ENCODE measurements around the gene SLC25A38. TPM values are rescaled to one million over a fixed set of nuclear protein-coding genes. Genes with fewer than 3 reads are reported as not detected.

Gene SLC25A38
- total RNA-seq, 1 donor from 2014 or later, result 34.4 TPM

- Mint-ChIP-seq H3K27me3 (ENCODE audit: low read depth, unreplicated experiment) (peaks cover 7% of the 10 kb centered on the region), H3K4me1 (ENCODE audit: low read depth, unreplicated experiment) (peaks cover 8% of the 10 kb centered on the region), H3K36me3 (ENCODE audit: low read depth, unreplicated experiment) (no peaks in the 10 kb centered on the region), H3K4me3 (ENCODE audit: unreplicated experiment) (no peak overlapping the region), H3K9me3 (ENCODE audit: unreplicated experiment) (no peaks in the 10 kb centered on the region), H3K27ac (ENCODE audit: unreplicated experiment) (no peak overlapping the region)
- no peak for FAIRE-seq
- no peak for DNase-seq (ENCODE audit: low read depth)
- Histone ChIP-seq H3K27ac (ENCODE audit: low read depth, low read length) (no peak overlapping the region), H3K4me1 (ENCODE audit: insufficient read depth, low read length) (no peaks in the 10 kb centered on the region), H2AFZ (ENCODE audit: low read depth, low read length) (no peak overlapping the region), H3K4me2 (ENCODE audit: low read length) (no peak overlapping the region), H3K79me2 (ENCODE audit: insufficient read depth, low read length) (no peaks in the 10 kb centered on the region), H3K9ac (ENCODE audit: low read length) (no peak overlapping the region), H3K4me3 (ENCODE audit: insufficient read depth, low read depth, low read length) (no peak overlapping the region), H3K9me3 (ENCODE audit: insufficient read depth, low read depth, low read length) (no peaks in the 10 kb centered on the region), H3K36me3 (ENCODE audit: insufficient read depth, low read length) (no peaks in the 10 kb centered on the region), H4K20me1 (ENCODE audit: insufficient read depth, low read length) (no peaks in the 10 kb centered on the region), H3K27me3 (ENCODE audit: insufficient read depth, low read length) (peaks cover 2% of the 10 kb centered on the region)
- TF ChIP-seq, protein P1, sequence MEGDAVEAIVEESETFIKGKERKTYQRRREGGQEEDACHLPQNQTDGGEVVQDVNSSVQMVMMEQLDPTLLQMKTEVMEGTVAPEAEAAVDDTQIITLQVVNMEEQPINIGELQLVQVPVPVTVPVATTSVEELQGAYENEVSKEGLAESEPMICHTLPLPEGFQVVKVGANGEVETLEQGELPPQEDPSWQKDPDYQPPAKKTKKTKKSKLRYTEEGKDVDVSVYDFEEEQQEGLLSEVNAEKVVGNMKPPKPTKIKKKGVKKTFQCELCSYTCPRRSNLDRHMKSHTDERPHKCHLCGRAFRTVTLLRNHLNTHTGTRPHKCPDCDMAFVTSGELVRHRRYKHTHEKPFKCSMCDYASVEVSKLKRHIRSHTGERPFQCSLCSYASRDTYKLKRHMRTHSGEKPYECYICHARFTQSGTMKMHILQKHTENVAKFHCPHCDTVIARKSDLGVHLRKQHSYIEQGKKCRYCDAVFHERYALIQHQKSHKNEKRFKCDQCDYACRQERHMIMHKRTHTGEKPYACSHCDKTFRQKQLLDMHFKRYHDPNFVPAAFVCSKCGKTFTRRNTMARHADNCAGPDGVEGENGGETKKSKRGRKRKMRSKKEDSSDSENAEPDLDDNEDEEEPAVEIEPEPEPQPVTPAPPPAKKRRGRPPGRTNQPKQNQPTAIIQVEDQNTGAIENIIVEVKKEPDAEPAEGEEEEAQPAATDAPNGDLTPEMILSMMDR (IDR thresholded peaks at IDR 0.05; ENCODE audit: insufficient read depth, low read depth, low read length), result no peak
- no peak for TF ChIP-seq EZH2 (IDR thresholded peaks at IDR 0.05; ENCODE audit: insufficient read depth, low read length)
Measured at GRCh38 chr3:39445927-39446326, 62.8 kb downstream of the SLC25A38 start.

DNA sequence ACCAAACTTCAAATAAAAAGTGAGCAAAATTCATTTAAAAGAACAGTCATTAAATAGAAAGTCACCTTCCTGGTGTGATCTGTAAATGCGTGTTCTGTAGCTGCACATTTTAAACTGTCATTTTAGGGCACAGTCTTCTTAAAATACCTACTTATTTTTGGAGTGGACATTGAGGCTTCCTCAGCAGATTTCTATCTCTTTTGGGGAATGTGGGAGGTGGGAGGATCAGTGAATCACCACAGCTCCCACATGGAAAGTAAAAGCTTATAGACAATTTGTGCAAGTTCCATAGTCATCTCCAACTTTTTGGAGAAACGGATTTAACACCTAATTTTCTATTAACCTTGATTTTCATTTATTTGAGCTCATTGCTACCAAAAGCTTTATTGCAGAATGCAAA lies 63.3 kb downstream of the SLC25A38 start:
- no peak overlapping the region for H3K9ac ChIP-seq (ENCODE audit: low read length)
- H3K79me2 ChIP-seq (ENCODE audit: insufficient read depth, low read length), result no peaks in the 10 kb centered on the region
- H4K20me1 ChIP-seq (ENCODE audit: insufficient read depth, low read length), result no peaks in the 10 kb centered on the region
- no peak for DNase-seq (ENCODE audit: low read depth)
- no peak overlapping the region for H2AFZ ChIP-seq (ENCODE audit: low read depth, low read length)
- Mint-ChIP-seq H3K36me3 (ENCODE audit: low read depth, unreplicated experiment) (no peaks in the 10 kb centered on the region), H3K4me1 (ENCODE audit: low read depth, unreplicated experiment) (peaks cover 8% of the 10 kb centered on the region), H3K27ac (ENCODE audit: unreplicated experiment) (no peak overlapping the region), H3K9me3 (ENCODE audit: unreplicated experiment) (no peaks in the 10 kb centered on the region), H3K27me3 (ENCODE audit: low read depth, unreplicated experiment) (peaks cover 7% of the 10 kb centered on the region), H3K4me3 (ENCODE audit: unreplicated experiment) (no peak overlapping the region)
- H3K9me3 ChIP-seq (ENCODE audit: insufficient read depth, low read depth, low read length), result no peaks in the 10 kb centered on the region
- FAIRE-seq, result no peak
- H3K4me2 ChIP-seq (ENCODE audit: low read length), result no peak overlapping the region
- H3K27me3 ChIP-seq (ENCODE audit: insufficient read depth, low read length), result peaks cover 2% of the 10 kb centered on the region
- TF ChIP-seq EZH2 (IDR thresholded peaks at IDR 0.05; ENCODE audit: insufficient read depth, low read length), result no peak
- H3K27ac ChIP-seq (ENCODE audit: low read depth, low read length), result no peak overlapping the region
- H3K4me3 ChIP-seq (ENCODE audit: insufficient read depth, low read depth, low read length), result no peak overlapping the region
- H3K4me1 ChIP-seq (ENCODE audit: insufficient read depth, low read length), result no peaks in the 10 kb centered on the region
- no peaks in the 10 kb centered on the region for H3K36me3 ChIP-seq (ENCODE audit: insufficient read depth, low read length)

Other genes with a start within 250 kb of the SLC25A38 start
- 42.3 and 47.0 TPM in 2 replicates for gene CSRNP1, start 229.8 kb upstream of the SLC25A38 start, total RNA-seq
- 1.1 and 1.5 TPM in 2 replicates for gene XIRP1, start 190.8 kb upstream of the SLC25A38 start, total RNA-seq
- 0.17 and 0.32 TPM in 2 replicates for gene CX3CR1, start 103.3 kb upstream of the SLC25A38 start, total RNA-seq
- not detected in 2 replicates for gene CCR8, start 53.7 kb upstream of the SLC25A38 start, total RNA-seq
- 881 and 1,004 TPM in 2 replicates for gene RPSA, start 23.4 kb downstream of the SLC25A38 start, total RNA-seq
- 0.16 and 0.41 TPM in 2 replicates for gene MOBP, start 84.3 kb downstream of the SLC25A38 start, total RNA-seq